ENCODE results near the gene EIF5A. TPM values are rescaled to one million over a fixed set of nuclear protein-coding genes. Genes with fewer than 3 reads are reported as not detected.

The EIF5A gene
- total RNA-seq, 1 experiment from 2014 or later, result 345 TPM

DNA sequence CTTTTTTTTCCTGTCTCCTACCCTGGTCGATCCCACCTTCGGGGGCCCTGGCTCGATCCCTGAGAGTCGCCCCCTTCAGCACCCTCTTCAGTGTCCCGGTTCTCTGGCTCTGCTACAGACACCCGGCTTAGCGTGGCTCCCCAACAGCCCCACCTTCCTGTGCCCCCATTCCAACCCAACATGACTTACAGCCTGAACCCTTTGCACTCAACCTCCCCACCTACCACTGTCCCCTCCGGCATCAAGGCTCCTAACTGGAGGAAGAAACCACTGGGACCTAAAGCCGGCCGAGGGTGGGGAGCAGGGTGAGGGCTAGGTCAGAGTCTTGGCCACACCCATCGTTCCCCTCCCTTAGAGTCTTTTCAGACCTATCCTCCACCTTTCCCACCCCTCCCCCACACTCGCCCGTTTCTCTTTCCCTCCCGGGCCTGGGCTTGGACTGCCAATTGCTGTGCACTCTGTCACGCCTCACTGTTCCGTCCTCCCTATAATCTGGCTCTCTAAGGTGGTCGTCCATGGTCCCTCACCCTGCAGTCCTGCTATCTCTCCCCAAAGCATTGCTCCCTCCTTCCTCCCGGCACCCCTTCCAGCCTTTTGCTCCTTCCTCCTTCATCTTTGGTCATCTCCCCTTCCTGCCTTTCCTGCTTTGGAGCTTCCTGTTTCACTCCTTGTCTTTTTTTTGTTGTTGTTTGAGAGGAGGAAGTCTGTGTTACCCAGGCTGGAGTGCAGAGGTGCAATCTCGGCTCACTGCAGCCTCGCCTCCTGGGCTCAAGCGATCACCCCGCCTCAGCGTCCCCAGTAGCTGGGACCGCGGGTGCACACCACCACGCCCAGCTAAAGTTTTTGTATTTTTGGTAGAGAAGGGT lies 44.3 kb upstream of the EIF5A start:
- H3K27ac Mint-ChIP-seq (ENCODE audit: unreplicated experiment), result peak overlapping the region; percentile 97
- TF ChIP-seq, protein P1, sequence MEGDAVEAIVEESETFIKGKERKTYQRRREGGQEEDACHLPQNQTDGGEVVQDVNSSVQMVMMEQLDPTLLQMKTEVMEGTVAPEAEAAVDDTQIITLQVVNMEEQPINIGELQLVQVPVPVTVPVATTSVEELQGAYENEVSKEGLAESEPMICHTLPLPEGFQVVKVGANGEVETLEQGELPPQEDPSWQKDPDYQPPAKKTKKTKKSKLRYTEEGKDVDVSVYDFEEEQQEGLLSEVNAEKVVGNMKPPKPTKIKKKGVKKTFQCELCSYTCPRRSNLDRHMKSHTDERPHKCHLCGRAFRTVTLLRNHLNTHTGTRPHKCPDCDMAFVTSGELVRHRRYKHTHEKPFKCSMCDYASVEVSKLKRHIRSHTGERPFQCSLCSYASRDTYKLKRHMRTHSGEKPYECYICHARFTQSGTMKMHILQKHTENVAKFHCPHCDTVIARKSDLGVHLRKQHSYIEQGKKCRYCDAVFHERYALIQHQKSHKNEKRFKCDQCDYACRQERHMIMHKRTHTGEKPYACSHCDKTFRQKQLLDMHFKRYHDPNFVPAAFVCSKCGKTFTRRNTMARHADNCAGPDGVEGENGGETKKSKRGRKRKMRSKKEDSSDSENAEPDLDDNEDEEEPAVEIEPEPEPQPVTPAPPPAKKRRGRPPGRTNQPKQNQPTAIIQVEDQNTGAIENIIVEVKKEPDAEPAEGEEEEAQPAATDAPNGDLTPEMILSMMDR (IDR thresholded peaks at IDR 0.05; ENCODE audit: insufficient read depth in 1 of 2, low read depth in 1 of 2, low read length in 1 of 2, severe bottlenecking in 1 of 2, unreplicated experiment in 1 of 2), result no peak
- peak overlapping the region; percentile 61 for H3K4me3 ChIP-seq (ENCODE audit: low read depth, low read length)
- TSS peak; percentile 11 for BruUV-seq (replicated peaks)
- H3K36me3 Mint-ChIP-seq (ENCODE audit: insufficient read depth, unreplicated experiment), result peaks cover 56% of the 10 kb centered on the region
- peaks cover 2% of the 10 kb centered on the region for H3K36me3 ChIP-seq (ENCODE audit: control insufficient read depth, insufficient read depth, low read length)
- no peaks in the 10 kb centered on the region for H3K9me3 ChIP-seq
- H3K9me3 Mint-ChIP-seq (ENCODE audit: unreplicated experiment), result no peaks in the 10 kb centered on the region
- H3K4me1 Mint-ChIP-seq (ENCODE audit: low read depth, unreplicated experiment), result peaks cover 9% of the 10 kb centered on the region
- H3K4me1 ChIP-seq, result peaks cover 26% of the 10 kb centered on the region
- H3K27me3 ChIP-seq (replicated peaks; ENCODE audit: control insufficient read depth, insufficient read depth, low read length), result no peaks in the 10 kb centered on the region
- CTCF ChIA-PET, result no interaction called here
- no peaks in the 10 kb centered on the region for H3K27me3 Mint-ChIP-seq (ENCODE audit: insufficient read depth, unreplicated experiment)
- intact Hi-C loops (cut with micrococcal nuclease; ENCODE audit: unreplicated experiment), result no loop called here
- POLR2A ChIA-PET, result interaction anchor here (0.7 kb wide), 2 partner anchors 131 to 359 kb away, joined by 5 to 7 read pairs; partner anchors contain the start of gene PLSCR3
- peak; percentile 65 to 82 for DNase-seq
- peak overlapping the region; percentile 99 for H3K4me3 Mint-ChIP-seq (ENCODE audit: unreplicated experiment)

DNA sequence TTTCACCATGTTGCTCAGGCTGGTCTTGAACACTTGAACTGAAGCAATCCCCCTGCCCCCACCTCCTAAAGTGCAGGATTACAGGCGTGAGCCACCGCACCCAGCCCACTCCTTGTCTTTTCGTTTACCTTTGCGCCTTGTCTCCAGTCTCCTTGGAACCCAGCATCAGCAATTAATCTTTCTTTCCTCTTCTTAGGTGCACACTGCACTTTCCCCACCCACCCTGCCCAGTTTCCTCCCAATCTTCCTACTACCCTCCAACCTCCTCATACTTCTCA lies 43.7 kb upstream of the EIF5A start:
- POLR2A ChIA-PET, result interaction anchor here (0.7 kb wide), 2 partner anchors 130 to 358 kb away, joined by 5 to 7 read pairs; partner anchors contain the start of gene PLSCR3
- peaks cover 9% of the 10 kb centered on the region for H3K4me1 Mint-ChIP-seq (ENCODE audit: low read depth, unreplicated experiment)
- no peak for DNase-seq
- intact Hi-C loops (cut with micrococcal nuclease; ENCODE audit: unreplicated experiment), result no loop called here
- no peaks in the 10 kb centered on the region for H3K9me3 ChIP-seq
- peaks cover 25% of the 10 kb centered on the region for H3K4me1 ChIP-seq
- H3K36me3 Mint-ChIP-seq (ENCODE audit: insufficient read depth, unreplicated experiment), result peaks cover 50% of the 10 kb centered on the region
- peak overlapping the region; percentile 61 for H3K4me3 ChIP-seq (ENCODE audit: low read depth, low read length)
- H3K27me3 ChIP-seq (replicated peaks; ENCODE audit: control insufficient read depth, insufficient read depth, low read length), result no peaks in the 10 kb centered on the region
- TF ChIP-seq, protein P1 (IDR thresholded peaks at IDR 0.05; ENCODE audit: insufficient read depth in 1 of 2, low read depth in 1 of 2, low read length in 1 of 2, severe bottlenecking in 1 of 2, unreplicated experiment in 1 of 2), result no peak
- H3K27me3 Mint-ChIP-seq (ENCODE audit: insufficient read depth, unreplicated experiment), result no peaks in the 10 kb centered on the region
- no peaks in the 10 kb centered on the region for H3K9me3 Mint-ChIP-seq (ENCODE audit: unreplicated experiment)
- CTCF ChIA-PET, result no interaction called here
- H3K27ac Mint-ChIP-seq (ENCODE audit: unreplicated experiment), result peak overlapping the region; percentile 97
- H3K36me3 ChIP-seq (ENCODE audit: control insufficient read depth, insufficient read depth, low read length), result peaks cover 2% of the 10 kb centered on the region
- peak overlapping the region; percentile 99 for H3K4me3 Mint-ChIP-seq (ENCODE audit: unreplicated experiment)
- BruUV-seq (replicated peaks), result no TSS peak

DNA sequence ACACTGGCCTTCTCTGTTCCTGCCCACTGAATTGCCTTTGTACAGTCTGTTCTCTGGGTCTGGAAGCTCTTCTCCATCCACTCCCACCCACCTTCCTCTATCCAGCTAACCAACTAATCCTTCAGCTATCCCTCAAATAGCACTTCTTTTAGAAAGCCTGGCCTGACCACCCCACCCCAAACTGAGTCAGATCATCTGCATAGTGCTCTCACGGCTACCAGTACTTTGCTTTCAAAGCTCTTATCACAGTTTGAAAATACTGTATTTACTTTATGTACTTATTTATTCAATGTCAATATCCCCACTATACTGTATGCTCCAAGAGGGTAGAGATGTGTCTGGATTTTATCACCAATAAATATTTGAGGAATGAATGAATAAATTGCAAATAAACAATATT lies 40.6 kb upstream of the EIF5A start:
- H3K4me1 Mint-ChIP-seq (ENCODE audit: low read depth, unreplicated experiment), result peaks cover 9% of the 10 kb centered on the region
- POLR2A ChIA-PET, result no interaction called here
- TF ChIP-seq, protein P1 (IDR thresholded peaks at IDR 0.05; ENCODE audit: insufficient read depth in 1 of 2, low read depth in 1 of 2, low read length in 1 of 2, severe bottlenecking in 1 of 2, unreplicated experiment in 1 of 2), result no peak
- H3K27ac Mint-ChIP-seq (ENCODE audit: unreplicated experiment), result no peak overlapping the region
- H3K27me3 Mint-ChIP-seq (ENCODE audit: insufficient read depth, unreplicated experiment), result no peaks in the 10 kb centered on the region
- intact Hi-C loops (cut with micrococcal nuclease; ENCODE audit: unreplicated experiment), result no loop called here
- H3K36me3 Mint-ChIP-seq (ENCODE audit: insufficient read depth, unreplicated experiment), result peaks cover 21% of the 10 kb centered on the region
- CTCF ChIA-PET, result interaction anchor here (0.8 kb wide), 1 partner anchor 221 kb away, joined by 3 read pairs; no protein-coding TSS in a partner anchor
- Histone ChIP-seq H3K4me1 (peaks cover 5% of the 10 kb centered on the region; the same call in 1 of the 2 replicates), H3K9me3 (no peaks in the 10 kb centered on the region), H3K27me3 (replicated peaks; ENCODE audit: control insufficient read depth, insufficient read depth, low read length) (no peaks in the 10 kb centered on the region), H3K4me3 (ENCODE audit: low read depth, low read length) (no peak overlapping the region), H3K36me3 (ENCODE audit: control insufficient read depth, insufficient read depth, low read length) (no peaks in the 10 kb centered on the region)
- no TSS peak for BruUV-seq (replicated peaks)
- no peaks in the 10 kb centered on the region for H3K9me3 Mint-ChIP-seq (ENCODE audit: unreplicated experiment)
- no peak for DNase-seq
- no peak overlapping the region for H3K4me3 Mint-ChIP-seq (ENCODE audit: unreplicated experiment)

Measured in Caco-2 (cell line).